ENCODE data around the gene URM1.
"Not testable (repeated sequence)": the region's sequence is repeated elsewhere in the genome, so short reads cannot be mapped to it uniquely, and the experiment has no call there.

The URM1 gene

DNA sequence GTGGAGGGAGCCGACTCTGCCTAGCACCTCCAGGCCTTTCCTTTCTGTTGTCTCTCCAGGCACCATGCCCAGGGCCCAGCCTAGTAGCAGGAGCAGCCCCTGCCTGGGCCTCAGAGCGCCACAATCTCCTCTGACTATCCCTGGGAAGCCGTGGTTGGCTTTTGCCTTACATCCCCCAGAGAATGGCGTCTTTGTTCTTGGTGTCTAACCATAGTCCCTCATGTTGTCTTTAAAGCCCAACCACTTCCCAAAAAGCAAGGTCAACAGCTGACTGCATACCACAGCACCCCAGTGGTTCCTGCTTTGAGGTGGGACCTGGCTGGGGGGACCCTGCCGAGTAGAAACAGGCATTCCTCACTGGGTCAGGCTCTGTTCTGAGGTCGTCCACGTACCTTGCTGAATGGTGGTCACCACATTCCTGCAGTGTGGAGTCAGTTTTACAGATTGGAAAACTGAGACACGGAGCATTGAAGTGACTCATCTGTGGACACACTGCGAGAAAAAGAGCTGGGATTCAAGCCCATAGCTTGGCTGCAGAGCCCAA is 35.7 kb downstream of the URM1 start:
- DNase-seq (ENCODE audit: low spot score) = no peak

DNA sequence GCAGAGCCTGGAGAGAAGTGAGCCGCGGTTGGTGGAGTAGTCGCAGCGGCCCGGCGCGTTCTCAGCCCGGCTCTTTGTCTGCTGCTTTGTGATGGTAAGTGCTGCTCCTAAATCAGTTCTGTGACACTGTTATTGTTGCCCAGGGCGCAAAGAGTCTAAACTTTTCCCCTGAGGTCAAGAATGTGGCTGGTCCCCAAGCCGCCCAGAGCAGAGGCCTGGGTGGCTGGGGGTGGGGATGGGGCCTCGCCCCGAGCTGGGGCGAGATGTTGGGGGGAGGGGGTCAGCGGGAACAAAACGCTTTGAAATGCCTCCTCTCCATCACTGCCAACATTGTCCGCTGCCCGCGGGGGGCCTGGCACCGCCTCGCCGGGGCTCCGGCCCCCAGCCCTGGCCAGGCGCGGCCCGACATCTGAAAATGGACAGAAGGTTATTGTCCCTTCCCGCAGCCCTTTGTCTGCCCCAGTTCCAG is 37.8 kb downstream of the URM1 start:
- no peak for DNase-seq (ENCODE audit: low spot score)

DNA sequence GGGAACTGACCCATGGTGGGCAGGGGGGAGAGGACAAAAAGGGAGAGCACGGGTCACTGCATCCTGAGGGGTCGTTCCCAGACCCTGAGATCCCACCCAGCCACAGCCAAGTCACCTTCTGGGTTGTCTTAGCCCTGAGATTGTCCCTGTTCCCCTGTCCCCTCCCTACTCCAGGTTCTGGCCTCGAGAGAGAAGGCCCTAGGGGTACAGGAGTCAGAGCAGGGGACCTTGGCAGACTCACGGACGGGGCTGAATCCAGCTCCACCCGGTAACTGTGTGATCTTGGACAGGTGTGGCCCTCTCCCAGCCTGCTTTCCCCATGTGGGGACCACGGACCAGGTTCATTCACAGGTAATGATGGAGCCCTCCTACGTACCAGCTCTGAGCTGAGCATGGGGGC is 38.3 kb downstream of the URM1 start:
- no peak for DNase-seq (ENCODE audit: low spot score)

- DNase-seq (ENCODE audit: low spot score) = no peak
These were observed 38.8 kb downstream of the URM1 start for GRCh38 chr9:128409978-128410377.

DNA sequence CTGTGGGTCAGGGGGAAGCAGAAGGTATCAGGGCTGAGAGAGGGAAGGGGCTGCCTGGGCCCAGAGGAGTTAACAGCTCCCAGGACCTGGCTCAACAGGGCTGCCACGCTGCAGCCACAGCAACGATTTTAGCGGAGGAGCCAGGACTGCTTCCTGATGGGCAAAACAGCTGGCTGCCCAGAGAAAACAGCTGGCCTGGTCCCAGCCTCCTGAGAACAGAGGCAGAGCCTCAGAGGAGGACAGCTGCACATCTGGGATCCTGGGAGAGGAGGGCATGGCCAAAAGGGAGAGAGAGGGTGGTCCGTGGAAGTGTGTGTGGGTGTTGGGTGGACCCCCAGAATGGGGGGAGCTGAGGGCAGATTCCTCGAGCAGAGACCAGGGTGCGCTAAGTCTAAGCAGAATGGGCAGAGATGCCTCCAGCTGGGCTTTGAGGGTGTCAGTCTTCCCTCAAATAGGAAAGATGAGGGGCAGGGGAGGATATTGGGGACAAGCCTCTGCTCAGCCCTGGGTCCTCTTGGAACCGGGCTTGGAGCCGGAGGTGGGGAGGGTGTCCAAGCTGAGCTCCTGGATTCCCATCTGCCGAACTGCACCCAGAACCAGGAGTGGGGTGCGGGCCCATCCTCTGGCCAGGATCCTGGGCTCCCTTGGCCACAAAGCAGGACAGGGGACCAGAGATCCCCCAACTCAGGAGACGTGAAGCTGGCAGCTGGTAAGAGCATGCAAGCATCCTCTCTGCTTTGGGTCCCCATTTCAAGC is 40.4 kb downstream of the URM1 start:
- no peak for DNase-seq (ENCODE audit: low spot score)

DNA sequence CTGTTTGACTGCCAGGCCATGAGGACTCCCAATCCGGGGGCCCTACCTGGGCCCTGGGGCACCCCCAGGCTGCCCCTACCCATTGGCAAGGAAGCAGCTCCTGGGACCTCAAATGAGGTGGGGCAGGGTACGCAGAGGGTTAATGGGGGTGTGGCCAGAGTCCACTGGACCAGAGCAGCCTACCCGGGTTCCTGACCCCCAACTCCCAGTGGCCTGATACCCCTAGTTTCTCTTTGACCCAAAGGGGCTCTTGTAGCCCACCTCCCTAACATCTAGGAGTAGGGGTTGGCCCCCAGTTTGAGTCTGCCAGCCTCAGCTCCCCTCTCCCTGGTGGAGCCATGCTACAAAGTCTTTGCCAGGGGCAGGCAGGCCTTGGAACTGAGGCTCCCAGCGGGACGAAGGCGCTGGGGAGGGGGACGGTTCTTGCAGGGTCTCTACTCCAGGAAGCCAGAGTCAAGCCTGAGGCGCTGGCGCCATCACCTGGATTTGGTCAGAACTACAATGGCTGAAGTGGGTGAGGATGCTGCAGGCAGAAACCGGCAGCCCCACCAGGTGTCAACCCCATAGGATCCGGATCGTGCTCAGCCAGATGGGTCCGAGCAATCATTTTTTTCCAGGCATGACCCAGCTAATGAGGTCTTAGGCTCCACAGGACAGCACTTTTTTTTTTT is 41.1 kb downstream of the URM1 start:
- peak; percentile 84 for DNase-seq (ENCODE audit: low spot score)

DNA sequence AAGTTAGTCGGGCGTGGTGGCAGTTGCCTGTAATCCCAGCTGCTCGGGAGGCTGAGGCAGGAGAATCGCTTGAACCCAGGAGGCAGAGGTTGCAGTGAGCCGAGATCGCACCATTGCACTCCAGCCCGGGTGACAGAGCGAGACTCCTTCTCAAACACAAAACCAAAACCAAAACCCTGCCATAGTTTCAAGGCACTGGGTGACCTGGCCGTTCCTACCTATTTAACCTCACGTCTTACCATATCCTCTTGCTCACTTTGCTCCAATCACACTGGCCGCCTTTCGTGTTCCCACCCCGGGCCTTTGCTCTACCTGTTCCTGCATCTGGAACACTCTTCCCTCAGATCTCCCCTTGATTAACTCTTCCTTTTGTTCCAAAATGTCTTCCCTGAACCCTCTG is 42.6 kb downstream of the URM1 start:
- not testable (repeated sequence) for DNase-seq (ENCODE audit: low spot score)

DNA sequence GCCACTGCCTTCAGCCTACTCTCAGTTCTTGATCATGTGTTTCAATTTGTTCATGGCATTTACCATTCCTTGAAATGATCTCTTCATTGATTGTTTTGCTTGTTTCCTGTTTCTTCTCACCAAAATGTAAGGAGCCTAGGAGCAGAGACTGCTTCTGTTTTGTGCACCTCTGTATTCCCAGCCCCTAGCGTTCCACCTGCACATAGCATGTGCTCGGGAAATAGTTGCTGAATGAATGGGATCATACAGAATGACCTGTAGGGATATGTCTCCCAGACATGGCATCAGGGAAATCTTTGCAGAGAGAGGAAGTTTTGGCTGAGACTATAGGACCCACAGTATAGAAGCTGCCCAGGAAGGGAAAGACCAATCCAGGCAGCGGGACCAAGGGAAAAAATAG is 43.3 kb downstream of the URM1 start:
- peak; percentile 48 for DNase-seq (ENCODE audit: low spot score)

GRCh38 chr9:128415281-128415680 is 44.1 kb downstream of the URM1 start:
- DNase-seq (ENCODE audit: low spot score) = no peak

DNA sequence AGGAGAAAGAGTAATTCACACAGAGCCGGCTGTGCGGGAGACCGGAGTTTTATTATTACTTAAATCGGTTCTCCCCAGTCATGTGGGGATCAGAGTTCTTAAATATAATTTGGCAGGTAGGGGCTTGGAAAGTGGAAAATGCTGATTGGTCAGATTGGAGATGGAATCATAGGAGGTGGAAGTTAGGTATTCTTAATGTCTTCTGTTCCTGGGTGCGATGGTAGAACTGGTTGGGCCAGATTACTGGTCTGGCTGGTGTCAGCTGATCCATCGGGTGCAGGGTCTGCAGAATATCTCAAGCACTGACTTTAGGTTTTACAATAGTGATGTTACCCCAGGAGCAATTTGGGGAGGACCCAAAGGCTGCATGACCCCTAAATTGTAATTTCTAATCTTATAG is 44.8 kb downstream of the URM1 start:
- DNase-seq (ENCODE audit: low spot score) = no peak

DNA sequence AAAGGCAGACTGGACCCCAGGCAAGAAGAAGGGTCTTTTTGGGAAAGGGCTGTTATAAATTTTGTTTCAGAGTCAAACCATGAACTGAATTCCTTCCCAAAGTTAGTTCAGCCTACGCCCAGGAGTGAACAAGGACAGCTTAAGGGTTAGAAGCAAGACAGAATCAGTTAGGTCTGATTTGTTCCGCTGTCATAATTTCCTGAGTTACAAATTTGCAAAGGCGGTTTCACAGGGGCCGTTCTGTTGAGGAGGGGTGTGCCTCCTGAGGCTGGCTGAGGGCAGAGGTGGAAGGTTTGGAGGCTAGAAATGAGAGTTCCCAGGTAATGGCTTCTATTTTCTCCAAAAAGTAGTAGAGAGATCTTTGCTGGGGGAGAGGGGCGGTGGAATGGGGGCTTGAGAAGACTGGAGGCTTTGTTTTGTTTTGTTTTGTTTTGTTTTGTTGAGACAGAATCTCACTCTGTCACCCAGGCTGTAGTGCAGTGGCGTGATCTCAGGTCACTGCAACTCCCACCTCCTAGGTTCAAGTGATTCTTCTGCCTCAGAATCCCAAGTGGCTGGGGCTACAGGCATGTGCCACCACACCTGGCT is 45.4 kb downstream of the URM1 start:
- no peak for DNase-seq (ENCODE audit: low spot score)

- DNase-seq (ENCODE audit: low spot score) = peak; percentile 56
These were observed 48.1 kb downstream of the URM1 start for GRCh38 chr9:128419061-128419925.

- DNase-seq (ENCODE audit: low spot score) = peak; percentile 74
These were observed 49.0 kb downstream of the URM1 start for GRCh38 chr9:128420060-128420650.

GRCh38 chr9:128420651-128421481 is 49.7 kb downstream of the URM1 start, which contains the start of gene CERCAM:
TSS of gene CERCAM (plus strand) at chr9:128420857. CDS start at chr9:128420878, 21 bp downstream.
- DNase-seq (ENCODE audit: low spot score) = peak; percentile 71

- DNase-seq (ENCODE audit: low spot score) = no peak
These were observed 50.4 kb downstream of the URM1 start for GRCh38 chr9:128421482-128421996.

GRCh38 chr9:128422022-128422782 is 51.0 kb downstream of the URM1 start:
- DNase-seq (ENCODE audit: low spot score) = not testable (repeated sequence)

GRCh38 chr9:128422783-128423150 is 51.6 kb downstream of the URM1 start:
- no peak for DNase-seq (ENCODE audit: low spot score)

GRCh38 chr9:128423356-128423755 is 52.2 kb downstream of the URM1 start:
- not testable (repeated sequence) for DNase-seq (ENCODE audit: low spot score)

DNA sequence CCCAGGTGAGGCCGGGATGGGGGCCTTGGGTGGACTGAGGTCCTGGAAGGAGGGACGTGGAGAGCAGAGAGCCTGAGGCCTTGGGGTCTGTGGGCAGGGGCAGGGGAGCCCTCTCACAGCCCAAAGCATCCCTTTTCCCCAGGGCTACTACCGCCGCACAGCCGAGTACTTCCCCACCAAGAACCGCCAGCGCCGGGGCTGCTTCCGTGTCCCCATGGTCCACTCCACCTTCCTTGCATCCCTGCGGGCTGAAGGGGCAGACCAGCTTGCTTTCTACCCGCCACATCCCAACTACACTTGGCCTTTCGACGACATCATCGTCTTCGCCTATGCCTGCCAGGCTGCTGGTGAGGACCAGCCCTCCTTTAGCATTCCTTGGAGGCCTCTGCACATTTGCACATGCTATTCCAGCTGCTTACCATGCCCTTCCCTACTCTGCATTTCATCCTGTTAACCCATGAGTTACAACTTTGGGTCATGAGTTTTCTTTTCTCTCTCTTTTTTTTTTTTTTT is 53.1 kb downstream of the URM1 start:
- DNase-seq (ENCODE audit: low spot score) = no peak

All from SK-N-DZ (cell line).